Liver (tissue), 9 donors: ENCODE results near the gene NMNAT2. TPM values are rescaled to one million over a fixed set of nuclear protein-coding genes. Genes with fewer than 3 reads are reported as not detected.

Source experiments
- DNase-seq: peaks from one replicate; pipeline ENCODE4 v3.0.0-alpha.2; 2017; ENCODE audit warnings: low spot score
- H3K27ac ChIP-seq, 2 donors: one replicate each; pipeline ENCODE4 v1.7.0; 2013; ENCODE audit warnings: inconsistent platforms in 2 of 2, low read length in 2 of 2, control low read depth in 1 of 2, low read depth in 1 of 2, mild to moderate bottlenecking in 1 of 2
- H3K27me3 ChIP-seq, 4 donors: one replicate each; pipeline versions ENCODE4 v1.6.1 to v1.7.0; 2013; ENCODE audit warnings: low read length in 3 of 4, inconsistent platforms in 1 of 4, mild to moderate bottlenecking in 1 of 4, moderate library complexity in 1 of 4; ENCODE audit not compliant: control insufficient read depth in 4 of 4, insufficient read depth in 4 of 4
- H3K36me3 ChIP-seq, 4 donors: one replicate each; pipeline versions ENCODE4 v1.6.1 to v1.7.0; 2013; ENCODE audit warnings: low read length in 3 of 4, mild to moderate bottlenecking in 3 of 4, low read depth in 1 of 4, moderate library complexity in 1 of 4; ENCODE audit not compliant: control insufficient read depth in 4 of 4, insufficient read depth in 3 of 4
- H3K4me1 ChIP-seq, 4 donors: one replicate each; pipeline versions ENCODE4 v1.6.1 to v1.7.0; 2013; ENCODE audit warnings: low read length in 3 of 4, mild to moderate bottlenecking in 3 of 4, moderate library complexity in 1 of 4; ENCODE audit not compliant: control insufficient read depth in 4 of 4, insufficient read depth in 4 of 4
- H3K4me3 ChIP-seq, 3 donors: one replicate each; pipeline versions ENCODE4 v1.6.1 to v1.7.0; 2013; ENCODE audit warnings: low read length in 3 of 3, control low read depth in 1 of 3, low read depth in 1 of 3, mild to moderate bottlenecking in 1 of 3
- H3K9ac ChIP-seq, 2 donors: one replicate each; pipeline ENCODE4 v1.7.0; 2013; ENCODE audit warnings: low read length in 2 of 2, mild to moderate bottlenecking in 2 of 2, moderate library complexity in 2 of 2, control low read depth in 1 of 2, low read depth in 1 of 2
- H3K9me3 ChIP-seq, 4 donors: one replicate each; pipeline versions ENCODE4 v1.6.1 to v1.7.0; 2013; ENCODE audit warnings: low read length in 3 of 4; ENCODE audit not compliant: control insufficient read depth in 4 of 4
- ATF3 ChIP-seq: IDR thresholded peaks from 2 replicates; pipeline ENCODE4 v1.6.1; 2016; ENCODE audit warnings: antibody characterized with exemption
- CTCF ChIP-seq: fragments of 150-350 bp; IDR thresholded peaks from 2 replicates; pipeline ENCODE4 v1.5.1; 2017; ENCODE audit warnings: improper control_type of control experiment, low read depth, low read length; ENCODE audit not compliant: missing input control
- EGR1 ChIP-seq, 2 donors: IDR thresholded peaks; 2 replicates each; pipeline ENCODE4 v1.6.1; 2016 to 2018; ENCODE audit warnings: antibody characterized with exemption in 2 of 2, low read depth in 2 of 2
- FOXA1 ChIP-seq: IDR thresholded peaks from 2 replicates; pipeline ENCODE4 v1.6.1; 2016; ENCODE audit warnings: antibody characterized with exemption
- FOXA2 ChIP-seq: IDR thresholded peaks from 2 replicates; pipeline ENCODE4 v1.6.1; 2016; ENCODE audit warnings: antibody characterized with exemption
- GABPA ChIP-seq, 2 donors: IDR thresholded peaks in 1 of 2; conservative IDR thresholded peaks in 1 of 2; 2 replicates each; pipeline ENCODE4 v1.6.1; 2016; ENCODE audit warnings: antibody characterized with exemption in 2 of 2, mild to moderate bottlenecking in 1 of 2, moderate library complexity in 1 of 2
- HNF4A ChIP-seq, 2 donors: conservative IDR thresholded peaks; 2 replicates each; pipeline ENCODE4 v1.6.1; 2016; ENCODE audit warnings: antibody characterized with exemption in 2 of 2, mild to moderate bottlenecking in 2 of 2
- HNF4G ChIP-seq: IDR thresholded peaks from 2 replicates; pipeline ENCODE4 v1.6.1; 2016; ENCODE audit warnings: antibody characterized with exemption
- JUND ChIP-seq, 2 donors: IDR thresholded peaks; 2 replicates each; pipeline ENCODE4 v1.6.1; 2016; ENCODE audit warnings: antibody characterized with exemption in 2 of 2
- MAX ChIP-seq: IDR thresholded peaks from 2 replicates; pipeline ENCODE4 v1.6.1; 2016; ENCODE audit warnings: antibody characterized with exemption
- NR2F2 ChIP-seq: IDR thresholded peaks from 2 replicates; pipeline ENCODE4 v1.6.1; 2016; ENCODE audit warnings: antibody characterized with exemption
- RAD21 ChIP-seq, 2 donors: IDR thresholded peaks; 2 replicates each; pipeline ENCODE4 v1.6.1; 2016; ENCODE audit warnings: antibody characterized with exemption in 2 of 2, mild to moderate bottlenecking in 2 of 2
- REST ChIP-seq: IDR thresholded peaks from 2 replicates; pipeline ENCODE4 v1.6.1; 2016; ENCODE audit warnings: antibody characterized with exemption, mild to moderate bottlenecking
- RXRA ChIP-seq, 2 donors: IDR thresholded peaks; 2 replicates each; pipeline ENCODE4 v1.6.1; 2017 to 2018; ENCODE audit warnings: antibody characterized with exemption in 2 of 2, mild to moderate bottlenecking in 1 of 2
- SP1 ChIP-seq: IDR thresholded peaks from 2 replicates; pipeline ENCODE4 v1.6.1; 2018; ENCODE audit warnings: antibody characterized with exemption, mild to moderate bottlenecking
- TAF1 ChIP-seq: conservative IDR thresholded peaks from 2 replicates; pipeline ENCODE4 v1.6.1; 2016; ENCODE audit warnings: antibody characterized with exemption, mild to moderate bottlenecking
- YY1 ChIP-seq: IDR thresholded peaks from 2 replicates; pipeline ENCODE4 v1.6.1; 2016; ENCODE audit warnings: antibody characterized with exemption, mild to moderate bottlenecking
- ZBTB33 ChIP-seq: IDR thresholded peaks from 2 replicates; pipeline ENCODE4 v1.6.1; 2016; ENCODE audit warnings: antibody characterized with exemption
- WGBS: extraction: QIAGEN DNeasy Blood & Tissue Kit; methylation state at CpG from one replicate; pipeline ENCODE4 v1.1.7; 2013; 5-methylcytosine and 5-hydroxymethylcytosine counted together
- polyA plus RNA-seq, 2 donors: library from polyadenylated mRNA; stranded (reverse) in 1 of 2; unstranded in 1 of 2; fragments of 200-250 nt in 1 of 2; fragments of >200 nt in 1 of 2; fragmentation: Nextera tagmentation in 1 of 2; extraction: Ambion mirVana in 1 of 2; gene quantifications; one replicate each; pipeline versions ENCODE4 v1.2.1 to v1.2.3, GENCODE V29; 2013 to 2015
- total RNA-seq, 2 donors: library from RNA; depleted of rRNA; stranded (reverse); fragments of >200 nt; gene quantifications; one replicate each; pipeline ENCODE4 v1.2.3, GENCODE V29; 2014
- donor health status: healthy.
- donor health status: healthy.
- donor health status: healthy.
- donor health status: healthy.
- donor health status: healthy.

NMNAT2 gene
- total and polyA plus RNA-seq, 4 donors = under 0.01 to 0.07 (median 0.05) TPM; not detected in 1

- H3K27me3 ChIP-seq = peaks cover 3 to 14% (median 9%) of the 10 kb centered on the region in 4 donors
- no peak for TF ChIP-seq HNF4A (conservative IDR thresholded peaks at IDR 0.05)
Measured at GRCh38 chr1:183414365-183414764, 3.8 kb downstream of the NMNAT2 start.

GRCh38 chr1:183411091-183411490 is 7.1 kb downstream of the NMNAT2 start:
- Histone ChIP-seq H3K27me3 (peaks cover 0 to 4% (median 1%) of the 10 kb centered on the region in 4 donors), H3K9ac (no peak overlapping the region), H3K9me3 (no peaks in the 10 kb centered on the region), H3K36me3 (no peaks in the 10 kb centered on the region), H3K4me3 (no peak overlapping the region), H3K4me1 (no peaks in the 10 kb centered on the region), H3K27ac (no peak overlapping the region)
- no peak for DNase-seq
- TF ChIP-seq CTCF (no peak), RXRA (IDR thresholded peaks at IDR 0.05) (no peak), SP1 (no peak), NR2F2 (no peak), REST (no peak), FOXA2 (no peak), JUND (IDR thresholded peaks at IDR 0.05) (no peak), FOXA1 (no peak), RAD21 (IDR thresholded peaks at IDR 0.05) (no peak), EGR1 (IDR thresholded peaks at IDR 0.05; ENCODE audit: low read depth in 2 of 2) (no peak), YY1 (no peak), HNF4G (no peak), GABPA (IDR thresholded peaks at IDR 0.05 in 1 of 2, conservative IDR thresholded peaks at IDR 0.05 in 1 of 2) (no peak), MAX (no peak), ATF3 (no peak), ZBTB33 (no peak), TAF1 (no peak)
- 93% methylated on average over 2 of the region's 2 CpGs for WGBS

More at GRCh38 chr1:183414365-183414764, 3.8 kb downstream of the NMNAT2 start:
- DNase-seq = no peak
- Histone ChIP-seq H3K9ac (no peak overlapping the region), H3K9me3 (no peaks in the 10 kb centered on the region), H3K4me3 (no peak overlapping the region), H3K4me1 (peaks cover 9 to 18% (median 16%) of the 10 kb centered on the region in 4 donors), H3K27ac (no peak overlapping the region), H3K36me3 (no peaks in the 10 kb centered on the region)
